Caco-2 (cell line): Measurements from ENCODE around the gene KCNK3. TPM values are rescaled to one million over a fixed set of nuclear protein-coding genes. Genes with fewer than 3 reads are reported as not detected.

ENCODE experiments used
- BruUV-seq: library from RNA; stranded (reverse); fragments of 400-500 nt; replicated peaks from 2 replicates; lab custom pipeline; 2021; lab: Mats Ljungman, UMichigan
- CTCF ChIA-PET: fragments of 300-600 bp; sonication (Branson Sonifier 250); formaldehyde crosslinking; loops from one replicate; lab custom pipeline; 2022; ENCODE audit warnings: antibody characterized with exemption; lab: Charles Lee
- POLR2A ChIA-PET: fragments of 300-600 bp; sonication (Branson Sonifier 250); formaldehyde crosslinking; loops from one replicate; lab custom pipeline; 2022; ENCODE audit warnings: antibody characterized with exemption; lab: Charles Lee
- DNase-seq, 2 experiments: peaks; one replicate each; pipeline versions ENCODE4 v3.0.0 to v3.0.0-alpha.2; 2020 to 2022
- H3K27me3 ChIP-seq: replicated peaks from 2 replicates; pipeline ENCODE4 v1.6.0; 2011; ENCODE audit warnings: low read length; ENCODE audit not compliant: control insufficient read depth, insufficient read depth
- H3K36me3 ChIP-seq: 2 replicates; pipeline ENCODE4 v1.5.1; 2011; ENCODE audit warnings: low read length; ENCODE audit not compliant: control insufficient read depth, insufficient read depth
- H3K4me1 ChIP-seq: fragments of 250-450 bp; sonication (Bioruptor Pico); 2 replicates; pipeline ENCODE4 v1.5.1; 2020; ENCODE audit warnings: mild to moderate bottlenecking
- H3K4me3 ChIP-seq: 2 replicates; pipeline ENCODE4 v1.5.1; 2011; ENCODE audit warnings: low read depth, mild to moderate bottlenecking, control low read depth, low read length
- H3K9me3 ChIP-seq: fragments of 250-450 bp; sonication (Bioruptor Pico); 2 replicates; pipeline ENCODE4 v1.5.1; 2020; ENCODE audit warnings: mild to moderate bottlenecking, moderate library complexity
- H3K27ac Mint-ChIP-seq: one replicate; pipeline ENCODE4 v1.8.0; 2022; ENCODE audit warnings: mixed read lengths; ENCODE audit not compliant: unreplicated experiment
- H3K27me3 Mint-ChIP-seq: one replicate; pipeline ENCODE4 v1.8.0; 2022; ENCODE audit warnings: mixed read lengths; ENCODE audit not compliant: insufficient read depth, unreplicated experiment
- H3K36me3 Mint-ChIP-seq: one replicate; pipeline ENCODE4 v1.8.0; 2022; ENCODE audit warnings: mild to moderate bottlenecking, mixed read lengths; ENCODE audit not compliant: insufficient read depth, unreplicated experiment
- H3K4me1 Mint-ChIP-seq: one replicate; pipeline ENCODE4 v1.8.0; 2022; ENCODE audit warnings: low read depth, mixed read lengths; ENCODE audit not compliant: unreplicated experiment
- H3K4me3 Mint-ChIP-seq: one replicate; pipeline ENCODE4 v1.8.0; 2022; ENCODE audit warnings: mild to moderate bottlenecking, moderate library complexity, mixed read lengths; ENCODE audit not compliant: unreplicated experiment
- H3K9me3 Mint-ChIP-seq: one replicate; pipeline ENCODE4 v1.8.0; 2022; ENCODE audit warnings: mixed read lengths; ENCODE audit not compliant: unreplicated experiment
- CTCF ChIP-seq, 2 experiments: fragments of 200-600 bp in 1 of 2; IDR thresholded peaks; 1 replicate in 1 of 2; 2 replicates in 1 of 2; pipeline versions ENCODE4 v1.5.1 to v1.8.0; 2011 to 2022; ENCODE audit warnings: antibody characterized with exemption in 1 of 2, control low read depth in 1 of 2, inconsistent platforms in 1 of 2, low read depth in 1 of 2, low read length in 1 of 2, mild to moderate bottlenecking in 1 of 2, moderate library complexity in 1 of 2; ENCODE audit not compliant: insufficient read depth in 1 of 2, severe bottlenecking in 1 of 2, unreplicated experiment in 1 of 2
- intact Hi-C: fragments of 100-400 bp; cut with micrococcal nuclease; formaldehyde crosslinking; loops from one replicate; pipeline ENCODE4 v1.10.0; 2022; ENCODE audit not compliant: unreplicated experiment
- total RNA-seq: library from RNA; stranded (reverse); gene quantifications from 2 replicates; pipeline ENCODE4 v1.2.3, GENCODE V29; 2022

Gene KCNK3
- total RNA-seq, 1 experiment from 2014 or later, result 0.36 TPM

GRCh38 chr2:26685341-26685740 is 7.2 kb upstream of the KCNK3 start:
- Mint-ChIP-seq H3K9me3 (no peaks in the 10 kb centered on the region), H3K36me3 (no peaks in the 10 kb centered on the region), H3K27ac (no peak overlapping the region), H3K4me3 (no peak overlapping the region), H3K27me3 (peaks cover 6% of the 10 kb centered on the region), H3K4me1 (peaks cover 25% of the 10 kb centered on the region)
- intact Hi-C loops, result loop anchor here (5.0 kb wide), 2 partner anchors 62 to 78 kb away; no protein-coding TSS in a partner anchor
- no peak for TF ChIP-seq CTCF (IDR thresholded peaks at IDR 0.05; ENCODE audit: insufficient read depth in 1 of 2, low read depth in 1 of 2, low read length in 1 of 2, severe bottlenecking in 1 of 2, unreplicated experiment in 1 of 2)
- H3K4me3 ChIP-seq, result no peak overlapping the region
- H3K4me1 ChIP-seq, result peaks cover 22% of the 10 kb centered on the region
- CTCF ChIA-PET, result no interaction called here
- H3K36me3 ChIP-seq, result no peaks in the 10 kb centered on the region
- POLR2A ChIA-PET, result no interaction called here
- DNase-seq, result no peak
- no peaks in the 10 kb centered on the region for H3K27me3 ChIP-seq
- H3K9me3 ChIP-seq, result no peaks in the 10 kb centered on the region
- no TSS peak for BruUV-seq

GRCh38 chr2:26685989-26686839 is 6.3 kb upstream of the KCNK3 start:
- H3K36me3 Mint-ChIP-seq, result no peaks in the 10 kb centered on the region
- no peak overlapping the region for H3K4me3 Mint-ChIP-seq
- POLR2A ChIA-PET, result no interaction called here
- H3K9me3 Mint-ChIP-seq, result no peaks in the 10 kb centered on the region
- Histone ChIP-seq H3K36me3 (no peaks in the 10 kb centered on the region), H3K27me3 (no peaks in the 10 kb centered on the region), H3K4me1 (peaks cover 22% of the 10 kb centered on the region), H3K9me3 (no peaks in the 10 kb centered on the region), H3K4me3 (no peak overlapping the region)
- no peak for TF ChIP-seq CTCF (IDR thresholded peaks at IDR 0.05; ENCODE audit: insufficient read depth in 1 of 2, low read depth in 1 of 2, low read length in 1 of 2, severe bottlenecking in 1 of 2, unreplicated experiment in 1 of 2)
- no peak overlapping the region for H3K27ac Mint-ChIP-seq
- CTCF ChIA-PET, result no interaction called here
- no TSS peak for BruUV-seq
- H3K27me3 Mint-ChIP-seq, result peaks cover 6% of the 10 kb centered on the region
- intact Hi-C loops, result loop anchor here (5.0 kb wide), 2 partner anchors 61 to 79 kb away; no protein-coding TSS in a partner anchor
- peaks cover 25% of the 10 kb centered on the region for H3K4me1 Mint-ChIP-seq
- DNase-seq, result peak in 1 of 2 experiments; percentile 25

GRCh38 chr2:26687328-26687727 is 5.2 kb upstream of the KCNK3 start:
- no peaks in the 10 kb centered on the region for H3K36me3 ChIP-seq
- Mint-ChIP-seq H3K27ac (no peak overlapping the region), H3K4me1 (peaks cover 30% of the 10 kb centered on the region), H3K27me3 (peaks cover 8% of the 10 kb centered on the region), H3K4me3 (no peak overlapping the region), H3K9me3 (no peaks in the 10 kb centered on the region), H3K36me3 (no peaks in the 10 kb centered on the region)
- no peak overlapping the region for H3K4me3 ChIP-seq
- no peaks in the 10 kb centered on the region for H3K9me3 ChIP-seq
- POLR2A ChIA-PET, result no interaction called here
- CTCF ChIA-PET, result no interaction called here
- no peaks in the 10 kb centered on the region for H3K27me3 ChIP-seq
- TF ChIP-seq CTCF (IDR thresholded peaks at IDR 0.05; ENCODE audit: insufficient read depth in 1 of 2, low read depth in 1 of 2, low read length in 1 of 2, severe bottlenecking in 1 of 2, unreplicated experiment in 1 of 2), result no peak
- BruUV-seq, result no TSS peak
- no peak for DNase-seq
- intact Hi-C loops, result loop anchor here (5.0 kb wide), 2 partner anchors 60 to 80 kb away; no protein-coding TSS in a partner anchor
- peaks cover 26% of the 10 kb centered on the region for H3K4me1 ChIP-seq
